ENCODE data around the gene USP7. TPM values are rescaled to one million over a fixed set of nuclear protein-coding genes. Genes with fewer than 3 reads are reported as not detected.

USP7 gene
- total and polyA plus RNA-seq, 12 donors, result 22.2 to 84.8 (median 65.7) TPM

DNA sequence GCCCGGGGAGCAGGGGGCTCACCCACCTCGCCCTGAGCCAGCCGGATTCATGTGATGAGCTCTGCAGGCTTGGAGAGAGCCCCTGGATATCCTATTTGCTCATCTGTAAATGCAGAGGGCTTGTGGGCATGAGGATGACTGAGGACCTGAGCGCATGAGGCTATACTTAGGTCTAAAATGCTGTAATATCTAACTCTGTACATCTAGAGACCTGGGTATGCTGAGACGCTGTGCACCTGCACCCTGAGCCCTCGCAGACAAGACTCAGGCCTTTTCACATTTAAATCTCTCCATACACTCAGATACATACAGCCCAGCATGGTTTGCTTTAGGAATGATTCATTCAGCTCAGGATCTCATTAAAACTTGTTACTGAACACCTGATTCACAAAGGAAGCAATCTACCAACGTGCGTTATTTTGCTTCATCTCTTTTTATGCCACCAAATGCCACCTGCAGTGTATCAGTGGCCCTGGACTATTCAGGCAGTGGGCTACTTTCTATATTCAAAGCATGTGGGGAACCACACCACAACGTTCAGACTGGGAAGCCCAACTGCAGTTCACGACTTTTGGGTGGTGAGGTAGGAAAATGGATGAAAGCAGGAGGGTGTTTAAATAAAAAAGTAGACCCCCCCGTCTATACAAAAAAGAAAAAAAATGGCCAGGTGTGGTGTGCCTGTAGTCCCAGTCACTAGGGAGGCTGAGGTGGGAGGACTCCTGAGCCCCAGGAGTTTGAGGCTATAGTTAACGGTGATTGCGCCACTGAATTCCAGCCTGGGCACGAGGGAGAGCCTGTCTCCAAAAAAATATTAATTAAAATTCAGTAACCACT, 12.0 kb downstream of the USP7 start:
- H3K4me3 ChIP-seq, result no peak overlapping the region
- no peaks in the 10 kb centered on the region for H3K9me3 ChIP-seq
- no peak overlapping the region for H3K27ac ChIP-seq
- intact Hi-C loops (cut with DNase I), result loop anchor here in 1 of 10 donors (10.0 kb wide), 1 partner anchor 143 kb away; the partner anchor contains the start of gene HAPSTR1
- H3K4me1 ChIP-seq, result peaks cover 15 to 88% (median 81%) of the 10 kb centered on the region in 9 donors
- no peaks in the 10 kb centered on the region for H3K36me3 ChIP-seq
- no peaks in the 10 kb centered on the region for H3K27me3 ChIP-seq
- DNase-seq (no peak), ATAC-seq (peak in 1 of 8 donors; percentile 10)
- 73 to 78% methylated on average over 14 of the region's 14 CpGs for WGBS, 2 donors
- TF ChIP-seq, protein P1, sequence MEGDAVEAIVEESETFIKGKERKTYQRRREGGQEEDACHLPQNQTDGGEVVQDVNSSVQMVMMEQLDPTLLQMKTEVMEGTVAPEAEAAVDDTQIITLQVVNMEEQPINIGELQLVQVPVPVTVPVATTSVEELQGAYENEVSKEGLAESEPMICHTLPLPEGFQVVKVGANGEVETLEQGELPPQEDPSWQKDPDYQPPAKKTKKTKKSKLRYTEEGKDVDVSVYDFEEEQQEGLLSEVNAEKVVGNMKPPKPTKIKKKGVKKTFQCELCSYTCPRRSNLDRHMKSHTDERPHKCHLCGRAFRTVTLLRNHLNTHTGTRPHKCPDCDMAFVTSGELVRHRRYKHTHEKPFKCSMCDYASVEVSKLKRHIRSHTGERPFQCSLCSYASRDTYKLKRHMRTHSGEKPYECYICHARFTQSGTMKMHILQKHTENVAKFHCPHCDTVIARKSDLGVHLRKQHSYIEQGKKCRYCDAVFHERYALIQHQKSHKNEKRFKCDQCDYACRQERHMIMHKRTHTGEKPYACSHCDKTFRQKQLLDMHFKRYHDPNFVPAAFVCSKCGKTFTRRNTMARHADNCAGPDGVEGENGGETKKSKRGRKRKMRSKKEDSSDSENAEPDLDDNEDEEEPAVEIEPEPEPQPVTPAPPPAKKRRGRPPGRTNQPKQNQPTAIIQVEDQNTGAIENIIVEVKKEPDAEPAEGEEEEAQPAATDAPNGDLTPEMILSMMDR (IDR thresholded peaks at IDR 0.05), result no peak

DNA sequence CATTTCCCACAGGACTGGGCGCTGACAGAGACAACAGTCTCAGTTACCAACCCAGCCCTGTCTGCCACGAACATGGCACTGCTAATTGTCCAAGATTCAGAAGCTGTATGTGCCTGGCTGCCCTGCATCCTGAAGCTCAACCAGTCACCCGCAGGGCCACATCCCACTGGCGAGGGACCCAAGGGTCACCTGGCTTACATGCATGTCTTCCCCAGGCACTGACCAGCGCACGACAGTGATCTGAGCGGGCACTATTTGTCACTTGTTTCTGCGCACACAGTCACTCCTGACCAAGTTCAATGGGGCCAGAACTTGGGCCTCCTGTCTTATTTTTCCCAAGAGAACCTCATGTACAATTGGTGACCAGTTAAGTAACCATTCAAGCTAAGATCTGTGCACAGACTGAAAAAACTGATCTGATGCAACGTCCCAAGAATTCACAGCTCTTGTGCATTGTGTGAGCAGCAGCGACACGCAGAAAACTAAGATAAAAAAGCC, 13.1 kb downstream of the USP7 start:
- Histone ChIP-seq H3K27me3 (no peaks in the 10 kb centered on the region), H3K4me3 (no peak overlapping the region), H3K36me3 (no peaks in the 10 kb centered on the region), H3K4me1 (peaks cover 9 to 88% (median 80%) of the 10 kb centered on the region in 9 donors), H3K27ac (no peak overlapping the region), H3K9me3 (no peaks in the 10 kb centered on the region)
- TF ChIP-seq, protein P1 (IDR thresholded peaks at IDR 0.05), result no peak
- intact Hi-C loops (cut with DNase I), result loop anchor here in 1 of 10 donors (10.0 kb wide), 1 partner anchor 144 kb away; the partner anchor contains the start of gene HAPSTR1
- 51 to 53% methylated on average over 11 of the region's 11 CpGs for WGBS, 2 donors
- peak in 7 of 8 donors; percentile 20 to 69 (median 33) for ATAC-seq
- DNase-seq, result no peak

DNA sequence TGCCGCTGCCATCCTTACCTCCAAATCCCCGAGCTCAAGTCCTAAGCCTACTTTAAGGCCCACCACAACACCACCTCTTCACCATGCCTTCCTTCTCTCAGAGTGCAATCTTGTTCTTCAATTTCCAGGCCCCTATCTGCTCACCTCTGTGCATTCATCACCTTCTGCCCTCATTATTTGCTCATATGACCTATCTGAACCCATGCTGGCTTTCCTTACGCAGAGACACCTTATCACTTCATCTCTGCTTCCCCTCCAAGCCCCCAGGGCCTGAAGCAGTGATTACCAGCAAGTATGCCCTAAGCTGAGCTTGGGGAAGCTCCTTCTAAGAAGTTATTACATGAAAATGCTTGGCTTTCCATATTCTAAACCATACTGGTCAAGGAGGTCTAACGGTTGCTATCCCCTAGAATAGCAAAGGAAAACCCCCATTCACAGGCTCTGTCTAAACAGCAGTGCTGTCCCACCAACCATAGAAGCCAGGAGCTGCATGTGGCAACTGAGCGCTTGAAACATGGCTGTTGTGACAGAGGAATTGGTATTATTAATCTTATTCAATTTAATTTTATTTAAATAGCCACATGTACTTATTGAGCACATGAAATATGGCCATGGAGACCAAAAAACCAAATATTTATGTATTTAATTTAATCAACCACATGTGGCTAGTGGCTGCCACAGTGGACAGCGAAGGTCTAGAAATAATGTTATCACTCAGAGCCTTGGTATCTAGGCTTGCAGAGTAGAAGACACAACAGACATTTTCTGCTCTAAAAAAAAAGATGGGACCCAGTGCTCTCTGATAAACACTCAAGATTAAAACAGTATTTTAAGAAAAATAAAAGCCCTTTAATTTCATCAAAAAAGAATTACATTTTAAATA, 13.9 kb downstream of the USP7 start:
- Histone ChIP-seq H3K4me1 (peaks cover 12 to 88% (median 80%) of the 10 kb centered on the region in 9 donors), H3K9me3 (no peaks in the 10 kb centered on the region), H3K4me3 (no peak overlapping the region), H3K36me3 (no peaks in the 10 kb centered on the region), H3K27ac (no peak overlapping the region), H3K27me3 (no peaks in the 10 kb centered on the region)
- TF ChIP-seq, protein P1 (IDR thresholded peaks at IDR 0.05), result no peak
- DNase-seq (no peak), ATAC-seq (no peak)
- WGBS, 2 donors, result 73 to 77% methylated on average over 6 of the region's 6 CpGs
- intact Hi-C loops (cut with DNase I), result loop anchor here in 1 of 10 donors (10.0 kb wide), 1 partner anchor 145 kb away; the partner anchor contains the start of gene HAPSTR1

DNA sequence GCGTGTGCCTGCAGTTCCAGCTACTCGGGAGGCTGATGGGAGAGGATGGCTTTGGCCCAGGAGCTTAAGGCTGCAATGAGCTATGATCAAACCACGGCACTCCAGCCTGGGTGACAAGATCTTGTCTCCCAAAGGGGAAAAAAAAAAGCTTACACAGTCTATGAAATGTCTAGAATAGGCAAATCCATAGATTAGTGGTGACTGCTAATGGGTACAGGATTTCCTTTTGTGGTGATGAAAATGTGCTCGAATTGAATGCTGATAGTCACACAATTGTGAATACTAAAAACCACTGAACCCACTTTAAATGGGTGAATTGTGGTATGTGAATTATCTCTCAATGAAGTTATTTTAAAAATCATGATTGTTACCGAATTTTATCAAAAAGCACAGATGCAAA, 14.9 kb downstream of the USP7 start:
- peaks cover 17 to 94% (median 88%) of the 10 kb centered on the region in 9 donors for H3K4me1 ChIP-seq
- TF ChIP-seq, protein P1 (IDR thresholded peaks at IDR 0.05), result no peak
- H3K4me3 ChIP-seq, result no peak overlapping the region
- intact Hi-C loops (cut with DNase I), result no loop called here
- H3K27me3 ChIP-seq, result no peaks in the 10 kb centered on the region
- no peak overlapping the region for H3K27ac ChIP-seq
- H3K36me3 ChIP-seq, result no peaks in the 10 kb centered on the region
- no peaks in the 10 kb centered on the region for H3K9me3 ChIP-seq
- 79 to 81% methylated on average over 5 of the region's 5 CpGs for WGBS, 2 donors
- ATAC-seq (no peak), DNase-seq (no peak)
